Neuronal stem cell (in vitro differentiated cells): ENCODE results near the gene FLCN.

Experiments used
- DNase-seq: peaks from one replicate; pipeline ENCODE4 v3.0.0-alpha.2; 2013; ENCODE audit warnings: low spot score
- H2AFZ ChIP-seq: one replicate; pipeline ENCODE4 v1.6.1; 2013; ENCODE audit warnings: mild to moderate bottlenecking, low read length, inconsistent platforms
- H2AK5ac ChIP-seq: 2 replicates; pipeline ENCODE4 v1.6.1; 2013; ENCODE audit warnings: low read depth, mild to moderate bottlenecking, inconsistent platforms, low read length, moderate library complexity, mixed read lengths
- H2BK120ac ChIP-seq: 2 replicates; pipeline ENCODE4 v1.6.1; 2013; ENCODE audit warnings: low read depth, mild to moderate bottlenecking, inconsistent platforms, low read length, moderate library complexity, mixed read lengths
- H2BK12ac ChIP-seq: one replicate; pipeline ENCODE4 v1.6.1; 2013; ENCODE audit warnings: low read length, inconsistent platforms
- H2BK15ac ChIP-seq: 2 replicates; pipeline ENCODE4 v1.6.1; 2013; ENCODE audit warnings: mild to moderate bottlenecking, low read length, inconsistent platforms, mixed read lengths
- H2BK5ac ChIP-seq: one replicate; pipeline ENCODE4 v1.6.1; 2013; ENCODE audit warnings: inconsistent platforms, mild to moderate bottlenecking, low read length, moderate library complexity
- H3K14ac ChIP-seq: one replicate; pipeline ENCODE4 v1.6.1; 2013; ENCODE audit warnings: low read length, inconsistent platforms
- H3K18ac ChIP-seq: 2 replicates; pipeline ENCODE4 v1.6.1; 2013; ENCODE audit warnings: low read length, inconsistent platforms
- H3K23ac ChIP-seq: 2 replicates; pipeline ENCODE4 v1.6.1; 2013; ENCODE audit warnings: low read depth, mild to moderate bottlenecking, mixed read lengths, low read length, inconsistent platforms; ENCODE audit not compliant: poor library complexity
- H3K27ac ChIP-seq: replicated peaks from 3 replicates; pipeline ENCODE4 v1.5.1; 2013; ENCODE audit warnings: low read length, inconsistent platforms
- H3K27me3 ChIP-seq, 3 experiments: 2 replicates each; pipeline ENCODE4 v1.6.1; 2013; ENCODE audit warnings: low read length in 3 of 3, mild to moderate bottlenecking in 2 of 3, inconsistent platforms in 1 of 3, low read depth in 1 of 3, mixed read lengths in 1 of 3, moderate library complexity in 1 of 3; ENCODE audit not compliant: control insufficient read depth in 3 of 3, insufficient read depth in 3 of 3
- H3K36me3 ChIP-seq, 2 donors: replicated peaks in 1 of 2; 2 replicates each; pipeline ENCODE4 v1.6.1; 2013; ENCODE audit warnings: low read length in 2 of 2; ENCODE audit not compliant: control insufficient read depth in 2 of 2, insufficient read depth in 2 of 2
- H3K4ac ChIP-seq: 2 replicates; pipeline ENCODE4 v1.6.1; 2013; ENCODE audit warnings: inconsistent platforms, mild to moderate bottlenecking, low read length, moderate library complexity
- H3K4me1 ChIP-seq, 2 donors: 1 replicate in 1 of 2; 2 replicates in 1 of 2; pipeline ENCODE4 v1.6.1; 2013; ENCODE audit warnings: low read length in 2 of 2, low read depth in 1 of 2; ENCODE audit not compliant: control insufficient read depth in 2 of 2, insufficient read depth in 1 of 2
- H3K4me2 ChIP-seq: one replicate; pipeline ENCODE4 v1.6.1; 2013; ENCODE audit warnings: mild to moderate bottlenecking, low read length, inconsistent platforms; ENCODE audit not compliant: insufficient read depth, poor library complexity, severe bottlenecking
- H3K4me3 ChIP-seq, 2 donors: 2 replicates each; pipeline ENCODE4 v1.5.1; 2013; ENCODE audit warnings: low read length in 2 of 2, mild to moderate bottlenecking in 2 of 2, inconsistent platforms in 1 of 2, moderate library complexity in 1 of 2
- H3K79me1 ChIP-seq: one replicate; pipeline ENCODE4 v1.6.1; 2013; ENCODE audit warnings: low read depth, mild to moderate bottlenecking, inconsistent platforms, low read length, moderate library complexity
- H3K9ac ChIP-seq: one replicate; pipeline ENCODE4 v1.6.1; 2013; ENCODE audit warnings: mild to moderate bottlenecking, low read depth, low read length, inconsistent platforms; ENCODE audit not compliant: poor library complexity
- H3K9me3 ChIP-seq, 2 donors: replicated peaks in 1 of 2; 2 replicates each; pipeline versions ENCODE3 to v1.6.1; 2013; ENCODE audit warnings: low read length in 2 of 2, mild to moderate bottlenecking in 2 of 2, inconsistent platforms in 1 of 2, low read depth in 1 of 2, mixed read lengths in 1 of 2, moderate library complexity in 1 of 2; ENCODE audit not compliant: control insufficient read depth in 2 of 2, insufficient read depth in 1 of 2
- H4K8ac ChIP-seq: one replicate; pipeline ENCODE4 v1.6.1; 2013; ENCODE audit warnings: low read depth, mild to moderate bottlenecking, inconsistent platforms, low read length, moderate library complexity
- H4K91ac ChIP-seq: one replicate; pipeline ENCODE4 v1.6.1; 2013; ENCODE audit warnings: low read length, low read depth, mild to moderate bottlenecking, inconsistent platforms; ENCODE audit not compliant: poor library complexity
- WGBS, 2 donors: extraction: QIAGEN DNeasy Blood & Tissue Kit; methylation state at CpG; one replicate each; pipeline ENCODE4 v1.1.7; 2013; ENCODE audit warnings: missing lambda C conversion rate in 2 of 2, mixed read lengths in 1 of 2; ENCODE audit not compliant: insufficient read length in 2 of 2, insufficient replicate concordance in 1 of 2; ENCODE audit errors: extremely low coverage in 2 of 2; 5-methylcytosine and 5-hydroxymethylcytosine counted together

The FLCN gene

GRCh38 chr17:17182598-17183136 lies 54.3 kb downstream of the FLCN start:
- no peak overlapping the region for H2AFZ ChIP-seq
- H3K9ac ChIP-seq, result no peak overlapping the region
- no peak for DNase-seq
- no peak overlapping the region for H3K4me3 ChIP-seq
- H3K4me2 ChIP-seq, result no peak overlapping the region
- no peaks in the 10 kb centered on the region for H3K27me3 ChIP-seq
- no peak overlapping the region for H2AK5ac ChIP-seq
- no peak overlapping the region for H2BK15ac ChIP-seq
- no peak overlapping the region for H3K27ac ChIP-seq
- no peak overlapping the region for H3K18ac ChIP-seq
- peak overlapping the region; percentile 43 for H2BK5ac ChIP-seq
- no peaks in the 10 kb centered on the region for H3K9me3 ChIP-seq
- H3K4ac ChIP-seq, result no peak overlapping the region
- H2BK120ac ChIP-seq, result no peak overlapping the region
- peaks cover 23 to 83% of the 10 kb centered on the region in 2 donors for H3K36me3 ChIP-seq
- H3K4me1 ChIP-seq, result no peaks in the 10 kb centered on the region
- no peak overlapping the region for H4K8ac ChIP-seq
- no peaks in the 10 kb centered on the region for H3K79me1 ChIP-seq
- no peak overlapping the region for H2BK12ac ChIP-seq
- WGBS, 2 donors, result no CpG with 5 or more reads among the region's 6 CpGs
- H4K91ac ChIP-seq, result no peak overlapping the region
- H3K14ac ChIP-seq, result no peak overlapping the region
- no peak overlapping the region for H3K23ac ChIP-seq

DNA sequence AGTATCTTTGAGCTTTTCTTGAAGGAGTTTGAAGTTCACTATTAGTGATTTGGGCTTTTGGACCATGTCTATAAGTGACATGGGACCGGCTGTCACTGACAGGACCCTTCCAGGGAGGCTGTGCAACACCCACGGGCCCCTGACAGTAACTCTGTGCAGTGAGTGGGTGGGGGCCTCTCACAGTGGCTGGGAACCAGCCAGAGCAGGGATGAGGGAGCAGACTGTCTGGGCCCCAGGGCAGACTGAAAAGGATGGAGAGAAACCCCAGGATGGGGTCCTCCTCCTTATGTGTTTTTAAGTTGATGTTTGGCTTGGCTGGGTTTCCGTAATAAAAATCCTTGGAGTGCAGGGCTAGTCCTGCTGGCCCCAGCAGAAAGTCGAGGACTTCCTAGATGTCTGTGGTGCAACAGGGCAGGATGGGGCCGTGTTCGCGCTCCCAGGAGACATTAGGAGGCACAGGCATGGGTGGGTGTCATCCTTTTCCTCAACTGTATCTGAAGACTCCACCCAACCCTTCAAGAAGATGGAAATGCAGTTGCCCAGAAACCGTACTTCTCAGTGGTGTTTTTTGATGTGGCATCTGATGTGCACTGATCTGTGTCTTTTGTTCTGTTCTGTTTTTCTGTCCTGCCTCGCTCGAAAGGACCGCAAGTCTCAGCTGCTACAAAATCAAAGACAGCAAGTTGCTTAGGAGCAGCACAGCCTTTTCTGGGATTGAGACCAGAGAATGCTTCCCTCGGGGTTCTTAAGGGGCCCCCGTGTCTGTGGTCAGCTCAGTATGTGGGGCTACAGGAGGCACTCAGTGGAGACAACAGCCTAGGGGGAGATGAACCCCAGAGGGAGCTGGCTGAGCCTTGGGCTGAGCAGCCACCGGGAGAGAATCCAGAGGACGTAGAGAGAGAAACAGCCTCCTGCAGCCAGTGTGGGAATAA lies 55.0 kb downstream of the FLCN start:
- Histone ChIP-seq H3K36me3 (peaks cover 28 to 83% of the 10 kb centered on the region in 2 donors), H3K4me3 (no peak overlapping the region), H3K4ac (no peak overlapping the region), H2AK5ac (no peak overlapping the region), H3K9me3 (no peaks in the 10 kb centered on the region), H2BK5ac (no peak overlapping the region), H3K27me3 (no peaks in the 10 kb centered on the region), H3K27ac (no peak overlapping the region), H3K79me1 (no peaks in the 10 kb centered on the region), H4K8ac (no peak overlapping the region), H3K23ac (no peak overlapping the region), H3K14ac (no peak overlapping the region), H4K91ac (no peak overlapping the region), H2BK15ac (no peak overlapping the region), H2BK120ac (no peak overlapping the region), H3K9ac (no peak overlapping the region), H3K18ac (no peak overlapping the region), H2AFZ (no peak overlapping the region), H3K4me1 (no peaks in the 10 kb centered on the region), H2BK12ac (no peak overlapping the region), H3K4me2 (no peak overlapping the region)
- WGBS, 2 donors, result no CpG with 5 or more reads among the region's 15 CpGs
- no peak for DNase-seq

DNA sequence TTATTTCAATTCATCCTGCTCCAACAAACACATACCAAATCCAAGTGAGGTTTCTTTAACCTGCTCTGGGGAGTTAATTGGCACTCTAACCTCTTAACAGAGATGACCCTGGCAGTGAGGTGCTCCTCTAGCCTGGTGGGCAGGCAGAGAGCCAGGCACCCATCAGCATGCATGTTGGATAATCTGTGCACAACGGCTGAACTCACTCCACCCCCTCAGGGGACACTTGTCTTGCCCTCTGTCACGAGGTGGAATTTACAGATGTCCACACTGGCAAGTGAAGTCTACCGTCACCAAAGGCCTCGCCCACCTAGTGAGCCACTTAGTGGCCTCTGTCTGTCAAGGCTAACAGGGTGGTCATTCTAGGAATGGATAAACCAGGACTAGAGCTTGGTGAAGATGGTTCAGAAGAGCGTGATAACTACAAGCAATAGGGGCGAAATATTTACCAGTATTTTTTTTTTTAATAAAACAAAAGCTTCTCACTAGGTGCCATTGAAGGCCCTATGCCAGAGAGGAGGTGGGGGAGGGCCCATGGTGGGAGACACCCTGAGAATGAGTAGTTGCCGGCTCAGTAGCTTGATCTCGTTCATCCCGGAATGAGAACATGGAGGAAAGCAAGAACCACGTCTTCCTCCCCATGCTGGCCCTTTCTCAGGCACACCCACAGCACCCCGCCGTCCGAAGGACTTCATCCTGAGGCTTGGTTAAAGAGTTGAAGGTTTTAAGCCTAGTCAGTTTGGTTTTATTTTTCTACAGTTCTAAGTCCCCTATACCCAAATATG lies 56.0 kb downstream of the FLCN start:
- Histone ChIP-seq H4K91ac (no peak overlapping the region), H4K8ac (no peak overlapping the region), H3K36me3 (peaks cover 38 to 87% of the 10 kb centered on the region in 2 donors), H3K79me1 (no peaks in the 10 kb centered on the region), H2BK12ac (no peak overlapping the region), H3K14ac (no peak overlapping the region), H2AFZ (no peak overlapping the region), H2BK5ac (no peak overlapping the region), H3K27ac (no peak overlapping the region), H3K18ac (no peak overlapping the region), H3K4me1 (no peaks in the 10 kb centered on the region), H3K23ac (no peak overlapping the region), H2AK5ac (no peak overlapping the region), H2BK120ac (no peak overlapping the region), H3K9ac (no peak overlapping the region), H3K4me2 (no peak overlapping the region), H3K4ac (no peak overlapping the region), H3K4me3 (no peak overlapping the region), H3K27me3 (no peaks in the 10 kb centered on the region), H3K9me3 (no peaks in the 10 kb centered on the region), H2BK15ac (no peak overlapping the region)
- DNase-seq, result no peak
- WGBS, 2 donors, result no CpG with 5 or more reads among the region's 13 CpGs

DNA sequence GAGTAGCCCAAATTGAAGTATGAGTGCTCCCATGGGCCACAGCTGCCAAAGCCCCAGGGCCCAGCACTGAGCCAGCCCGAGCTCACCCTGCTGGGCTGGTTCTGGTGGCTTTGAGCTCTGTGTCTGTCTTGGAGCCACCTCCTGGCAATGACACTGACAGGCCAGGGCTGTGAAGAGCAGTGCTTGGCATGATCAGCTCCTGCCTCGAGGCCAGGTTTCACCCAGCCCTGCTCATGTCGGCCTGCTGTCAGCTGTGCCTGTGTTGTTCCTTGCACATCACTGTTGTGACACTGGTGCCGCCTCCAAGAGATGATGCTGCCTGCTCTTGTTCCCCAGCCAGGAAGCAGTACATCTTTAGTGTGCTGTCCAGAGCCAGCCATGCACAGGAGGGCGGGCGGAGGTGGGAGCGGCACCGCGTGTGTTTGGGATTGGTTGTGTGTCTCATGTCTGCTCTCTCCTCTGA lies 56.8 kb downstream of the FLCN start:
- no CpG with 5 or more reads among the region's 9 CpGs for WGBS, 2 donors
- Histone ChIP-seq H3K4me2 (no peak overlapping the region), H3K4me3 (no peak overlapping the region), H3K9ac (no peak overlapping the region), H2BK120ac (no peak overlapping the region), H2BK12ac (no peak overlapping the region), H3K27me3 (no peaks in the 10 kb centered on the region), H3K4ac (no peak overlapping the region), H3K23ac (no peak overlapping the region), H3K18ac (no peak overlapping the region), H3K14ac (no peak overlapping the region), H4K91ac (no peak overlapping the region), H3K36me3 (peaks cover 44 to 88% of the 10 kb centered on the region in 2 donors), H4K8ac (no peak overlapping the region), H3K79me1 (no peaks in the 10 kb centered on the region), H3K9me3 (no peaks in the 10 kb centered on the region), H2AFZ (no peak overlapping the region), H2BK15ac (no peak overlapping the region), H3K4me1 (no peaks in the 10 kb centered on the region), H3K27ac (no peak overlapping the region), H2AK5ac (no peak overlapping the region), H2BK5ac (no peak overlapping the region)
- no peak for DNase-seq
